ENCODE measurements around the gene RBM17.

DNA sequence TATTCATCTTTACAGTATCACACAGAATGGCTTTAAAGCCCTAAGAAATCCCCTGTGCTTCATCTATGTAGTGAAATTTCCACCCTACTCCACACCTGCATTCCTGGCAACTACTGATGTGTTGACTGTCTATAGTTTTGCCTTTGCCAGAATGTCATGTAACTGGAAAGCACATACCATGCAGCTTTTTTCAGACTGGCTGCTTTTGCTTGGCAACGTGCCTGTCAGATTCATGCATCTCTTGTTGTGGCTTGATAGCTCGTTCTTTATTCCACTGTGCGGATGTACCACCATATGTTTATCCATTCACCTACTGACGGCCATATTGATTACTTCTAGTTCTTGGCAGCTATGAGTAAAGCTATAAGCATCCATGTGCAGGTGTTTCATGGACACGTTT is 30.6 kb downstream of the RBM17 start:
- TF ChIP-seq, protein P1, sequence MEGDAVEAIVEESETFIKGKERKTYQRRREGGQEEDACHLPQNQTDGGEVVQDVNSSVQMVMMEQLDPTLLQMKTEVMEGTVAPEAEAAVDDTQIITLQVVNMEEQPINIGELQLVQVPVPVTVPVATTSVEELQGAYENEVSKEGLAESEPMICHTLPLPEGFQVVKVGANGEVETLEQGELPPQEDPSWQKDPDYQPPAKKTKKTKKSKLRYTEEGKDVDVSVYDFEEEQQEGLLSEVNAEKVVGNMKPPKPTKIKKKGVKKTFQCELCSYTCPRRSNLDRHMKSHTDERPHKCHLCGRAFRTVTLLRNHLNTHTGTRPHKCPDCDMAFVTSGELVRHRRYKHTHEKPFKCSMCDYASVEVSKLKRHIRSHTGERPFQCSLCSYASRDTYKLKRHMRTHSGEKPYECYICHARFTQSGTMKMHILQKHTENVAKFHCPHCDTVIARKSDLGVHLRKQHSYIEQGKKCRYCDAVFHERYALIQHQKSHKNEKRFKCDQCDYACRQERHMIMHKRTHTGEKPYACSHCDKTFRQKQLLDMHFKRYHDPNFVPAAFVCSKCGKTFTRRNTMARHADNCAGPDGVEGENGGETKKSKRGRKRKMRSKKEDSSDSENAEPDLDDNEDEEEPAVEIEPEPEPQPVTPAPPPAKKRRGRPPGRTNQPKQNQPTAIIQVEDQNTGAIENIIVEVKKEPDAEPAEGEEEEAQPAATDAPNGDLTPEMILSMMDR (IDR thresholded peaks at IDR 0.05) = no peak
- TF ChIP-seq POLR2A (IDR thresholded peaks at IDR 0.05) = no peak
